ENCODE data around the gene SLC25A10.

Gene SLC25A10

DNA sequence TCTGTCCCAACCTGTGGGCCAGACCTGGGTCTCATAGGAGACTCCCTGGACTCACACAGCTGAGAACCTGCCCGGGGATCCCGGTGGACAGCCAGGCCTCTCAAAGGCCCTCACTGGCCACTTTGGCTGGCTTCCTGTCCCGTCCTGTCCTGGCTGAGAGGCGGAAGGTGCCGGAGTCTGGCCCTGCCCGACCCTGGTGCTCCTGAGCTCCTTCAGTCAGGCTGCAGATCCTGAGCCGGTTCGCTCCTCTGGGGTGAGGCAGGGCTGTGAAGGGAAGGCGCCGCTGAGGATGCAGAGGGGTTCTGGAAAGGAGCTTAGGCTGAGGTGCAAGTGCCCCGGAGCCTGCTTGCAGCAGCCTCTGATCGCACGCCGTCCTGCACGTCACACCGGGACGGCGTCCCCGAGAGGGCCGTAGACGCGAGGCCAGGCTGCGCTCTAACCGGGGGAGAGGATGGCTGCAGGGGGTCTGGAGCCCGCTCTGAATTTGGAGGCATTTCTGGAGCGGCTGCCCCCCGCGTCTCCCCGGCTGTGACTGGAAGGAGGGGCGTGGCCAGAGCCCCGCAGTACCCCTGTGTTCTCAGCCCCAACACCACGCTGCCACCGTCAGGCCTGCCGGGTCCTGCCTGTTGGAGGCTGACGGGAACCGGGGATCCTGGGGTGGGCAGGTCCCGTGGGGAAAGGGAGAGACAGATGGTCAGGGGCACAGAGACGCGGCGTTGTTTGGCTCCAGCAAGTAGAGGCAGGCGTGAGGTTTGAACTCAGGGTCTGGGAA lies 24.1 kb upstream of the SLC25A10 start:
- no peak for DNase-seq (ENCODE audit: low spot score)
- Histone ChIP-seq H3K27ac (no peak overlapping the region), H3K4me3 (no peak overlapping the region)
- TF ChIP-seq, protein P1, sequence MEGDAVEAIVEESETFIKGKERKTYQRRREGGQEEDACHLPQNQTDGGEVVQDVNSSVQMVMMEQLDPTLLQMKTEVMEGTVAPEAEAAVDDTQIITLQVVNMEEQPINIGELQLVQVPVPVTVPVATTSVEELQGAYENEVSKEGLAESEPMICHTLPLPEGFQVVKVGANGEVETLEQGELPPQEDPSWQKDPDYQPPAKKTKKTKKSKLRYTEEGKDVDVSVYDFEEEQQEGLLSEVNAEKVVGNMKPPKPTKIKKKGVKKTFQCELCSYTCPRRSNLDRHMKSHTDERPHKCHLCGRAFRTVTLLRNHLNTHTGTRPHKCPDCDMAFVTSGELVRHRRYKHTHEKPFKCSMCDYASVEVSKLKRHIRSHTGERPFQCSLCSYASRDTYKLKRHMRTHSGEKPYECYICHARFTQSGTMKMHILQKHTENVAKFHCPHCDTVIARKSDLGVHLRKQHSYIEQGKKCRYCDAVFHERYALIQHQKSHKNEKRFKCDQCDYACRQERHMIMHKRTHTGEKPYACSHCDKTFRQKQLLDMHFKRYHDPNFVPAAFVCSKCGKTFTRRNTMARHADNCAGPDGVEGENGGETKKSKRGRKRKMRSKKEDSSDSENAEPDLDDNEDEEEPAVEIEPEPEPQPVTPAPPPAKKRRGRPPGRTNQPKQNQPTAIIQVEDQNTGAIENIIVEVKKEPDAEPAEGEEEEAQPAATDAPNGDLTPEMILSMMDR (IDR thresholded peaks at IDR 0.05), result no peak

DNA sequence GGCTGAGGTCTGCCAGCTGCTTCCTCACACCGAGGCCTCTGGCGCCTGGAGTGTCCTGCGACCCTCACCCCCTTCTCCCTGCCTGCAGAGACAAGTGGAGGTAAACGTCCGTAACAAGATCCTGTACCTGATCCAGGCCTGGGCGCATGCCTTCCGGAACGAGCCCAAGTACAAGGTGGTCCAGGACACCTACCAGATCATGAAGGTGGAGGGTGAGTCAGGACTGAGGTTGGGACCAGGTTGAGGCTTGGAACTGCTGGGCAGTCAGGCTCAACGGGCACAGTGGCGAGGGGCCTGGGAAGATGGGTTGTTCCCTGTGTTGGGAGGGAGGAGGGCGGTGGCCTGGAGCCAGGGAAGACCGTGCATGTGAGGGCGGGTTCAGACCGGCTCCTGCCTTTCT lies 23.5 kb upstream of the SLC25A10 start:
- no peak overlapping the region for H3K27ac ChIP-seq
- no peak for DNase-seq (ENCODE audit: low spot score)
- no peak overlapping the region for H3K4me3 ChIP-seq
- TF ChIP-seq, protein P1 (IDR thresholded peaks at IDR 0.05), result no peak

DNA sequence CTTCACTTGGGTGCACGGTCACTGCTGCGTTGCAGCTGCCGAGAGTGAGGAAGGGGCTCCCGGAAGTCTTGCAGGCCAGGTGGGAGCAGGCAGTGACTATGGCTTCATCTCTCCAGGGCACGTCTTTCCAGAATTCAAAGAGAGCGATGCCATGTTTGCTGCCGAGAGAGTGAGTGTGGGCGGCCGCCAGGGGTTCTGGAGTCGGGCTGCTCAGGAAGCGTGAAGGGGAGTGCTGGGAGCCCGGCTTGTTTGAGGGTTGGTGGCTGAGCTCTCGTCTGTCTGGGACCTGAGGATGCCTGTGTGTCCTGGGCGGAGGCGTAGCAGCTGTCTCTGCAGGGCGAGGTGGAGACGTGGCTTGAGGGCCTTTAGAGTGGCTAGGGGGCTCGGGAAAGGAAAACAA lies 22.0 kb upstream of the SLC25A10 start:
- H3K4me3 ChIP-seq, result no peak overlapping the region
- no peak overlapping the region for H3K27ac ChIP-seq
- DNase-seq (ENCODE audit: low spot score), result no peak
- TF ChIP-seq, protein P1 (IDR thresholded peaks at IDR 0.05), result no peak

DNA sequence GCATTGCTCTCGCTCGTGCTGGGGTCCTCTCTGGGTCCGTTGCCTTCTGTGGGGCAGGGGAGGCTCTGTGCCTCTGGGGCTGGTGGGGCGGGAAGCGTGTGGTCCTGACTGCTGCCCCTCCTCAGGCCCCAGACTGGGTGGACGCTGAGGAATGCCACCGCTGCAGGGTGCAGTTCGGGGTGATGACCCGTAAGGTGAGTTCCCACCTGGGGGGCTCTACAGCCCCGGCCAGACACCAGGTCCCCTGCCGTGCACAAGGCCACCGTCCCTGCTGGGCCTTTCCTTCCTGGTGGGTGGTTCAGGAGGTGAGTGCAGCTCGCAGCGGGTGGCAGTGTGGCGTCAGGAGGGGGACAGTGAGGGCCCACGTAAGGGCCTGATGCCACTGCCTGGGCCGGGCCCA lies 21.5 kb upstream of the SLC25A10 start:
- Histone ChIP-seq H3K4me3 (no peak overlapping the region), H3K27ac (no peak overlapping the region)
- no peak for DNase-seq (ENCODE audit: low spot score)
- TF ChIP-seq, protein P1 (IDR thresholded peaks at IDR 0.05), result no peak

DNA sequence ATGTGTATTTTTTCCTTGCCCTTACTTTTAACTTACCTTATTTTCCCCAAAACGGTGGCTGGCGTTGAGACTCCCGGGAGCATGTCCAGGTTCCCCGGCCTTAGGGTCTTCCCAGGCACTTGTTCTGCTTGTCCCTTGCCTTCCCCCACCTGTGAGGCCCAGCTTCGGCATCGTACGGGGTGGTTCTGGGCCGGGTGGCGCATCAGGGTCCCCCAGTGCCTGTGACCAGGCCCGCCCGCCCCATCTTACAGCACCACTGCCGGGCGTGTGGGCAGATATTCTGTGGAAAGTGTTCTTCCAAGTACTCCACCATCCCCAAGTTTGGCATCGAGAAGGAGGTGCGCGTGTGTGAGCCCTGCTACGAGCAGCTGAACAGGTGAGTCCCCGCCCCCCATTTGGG lies 20.9 kb upstream of the SLC25A10 start:
- H3K4me3 ChIP-seq, result no peak overlapping the region
- DNase-seq (ENCODE audit: low spot score), result no peak
- no peak overlapping the region for H3K27ac ChIP-seq
- TF ChIP-seq, protein P1 (IDR thresholded peaks at IDR 0.05), result no peak

DNA sequence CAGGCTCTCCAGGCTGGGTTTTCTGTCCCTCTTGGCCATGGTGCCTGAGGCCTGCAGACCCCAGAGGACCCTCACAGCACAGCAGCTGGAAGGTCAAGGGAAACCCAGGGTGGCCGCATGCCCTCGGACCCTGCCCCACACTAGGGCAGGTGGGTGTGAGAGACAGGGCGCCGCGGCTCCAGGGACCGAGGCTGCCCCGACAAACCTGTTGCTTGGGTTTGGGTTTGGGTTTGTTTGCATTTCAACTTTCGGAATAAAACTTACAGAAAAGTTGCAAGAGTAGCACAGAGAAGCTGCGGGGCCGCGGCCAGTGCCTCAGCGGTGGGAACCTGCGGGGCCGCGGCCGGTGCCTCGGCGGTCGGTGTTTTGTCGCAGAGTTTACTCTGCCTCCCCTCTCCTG lies 20.5 kb upstream of the SLC25A10 start:
- TF ChIP-seq, protein P1 (IDR thresholded peaks at IDR 0.05), result no peak
- H3K27ac ChIP-seq, result no peak overlapping the region
- no peak overlapping the region for H3K4me3 ChIP-seq
- no peak for DNase-seq (ENCODE audit: low spot score)

DNA sequence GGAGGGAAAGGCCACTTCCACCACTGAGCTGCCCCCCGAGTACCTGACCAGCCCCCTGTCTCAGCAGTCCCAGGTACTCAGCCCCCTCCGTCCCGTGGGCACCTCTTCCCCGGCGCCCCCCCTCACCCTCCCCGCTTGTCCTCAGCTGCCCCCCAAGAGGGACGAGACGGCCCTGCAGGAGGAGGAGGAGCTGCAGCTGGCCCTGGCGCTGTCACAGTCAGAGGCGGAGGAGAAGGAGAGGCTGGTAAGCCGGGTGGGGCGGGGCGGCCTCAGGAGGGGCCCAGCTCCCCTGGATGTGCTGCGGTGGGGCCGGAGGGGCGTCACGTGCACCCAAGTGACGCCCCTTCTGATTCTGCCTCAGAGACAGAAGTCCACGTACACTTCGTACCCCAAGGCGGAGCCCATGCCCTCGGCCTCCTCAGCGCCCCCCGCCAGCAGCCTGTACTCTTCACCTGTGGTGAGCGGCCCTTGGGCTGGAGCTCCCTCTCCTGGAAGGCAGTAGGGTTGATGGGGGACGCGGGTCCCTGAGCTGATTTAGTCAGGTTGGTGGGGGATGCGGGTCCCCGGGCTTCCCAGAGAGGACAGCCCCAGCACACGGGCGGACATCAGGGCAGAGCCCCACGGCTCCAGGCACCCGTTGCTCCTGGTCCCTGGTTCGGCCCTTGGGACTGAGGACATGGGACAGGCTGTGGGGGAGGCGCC lies 18.4 kb upstream of the SLC25A10 start:
- DNase-seq (ENCODE audit: low spot score), result no peak
- TF ChIP-seq, protein P1 (IDR thresholded peaks at IDR 0.05), result no peak
- Histone ChIP-seq H3K4me3 (no peak overlapping the region), H3K27ac (no peak overlapping the region)
